ENCODE results near the gene AGTRAP.

AGTRAP gene

GRCh38 chr1:11725616-11726015 is 10.3 kb upstream of the AGTRAP start:
- no peak for DNase-seq (ENCODE audit: low read depth)
- no peak overlapping the region for H3K4me3 ChIP-seq (ENCODE audit: low read depth, low read length)
- no peak for TF ChIP-seq CTCF (IDR thresholded peaks at IDR 0.05; ENCODE audit: low read depth, low read length, missing control alignments)
- in situ Hi-C loops (cut with HindIII; ENCODE audit: low sequenced_read_pairs), result no loop called here

GRCh38 chr1:11727119-11727518 is 8.8 kb upstream of the AGTRAP start:
- H3K4me3 ChIP-seq (ENCODE audit: low read depth, low read length), result no peak overlapping the region
- in situ Hi-C loops (cut with HindIII; ENCODE audit: low sequenced_read_pairs), result no loop called here
- no peak for DNase-seq (ENCODE audit: low read depth)
- no peak for TF ChIP-seq CTCF (IDR thresholded peaks at IDR 0.05; ENCODE audit: low read depth, low read length, missing control alignments)

DNA sequence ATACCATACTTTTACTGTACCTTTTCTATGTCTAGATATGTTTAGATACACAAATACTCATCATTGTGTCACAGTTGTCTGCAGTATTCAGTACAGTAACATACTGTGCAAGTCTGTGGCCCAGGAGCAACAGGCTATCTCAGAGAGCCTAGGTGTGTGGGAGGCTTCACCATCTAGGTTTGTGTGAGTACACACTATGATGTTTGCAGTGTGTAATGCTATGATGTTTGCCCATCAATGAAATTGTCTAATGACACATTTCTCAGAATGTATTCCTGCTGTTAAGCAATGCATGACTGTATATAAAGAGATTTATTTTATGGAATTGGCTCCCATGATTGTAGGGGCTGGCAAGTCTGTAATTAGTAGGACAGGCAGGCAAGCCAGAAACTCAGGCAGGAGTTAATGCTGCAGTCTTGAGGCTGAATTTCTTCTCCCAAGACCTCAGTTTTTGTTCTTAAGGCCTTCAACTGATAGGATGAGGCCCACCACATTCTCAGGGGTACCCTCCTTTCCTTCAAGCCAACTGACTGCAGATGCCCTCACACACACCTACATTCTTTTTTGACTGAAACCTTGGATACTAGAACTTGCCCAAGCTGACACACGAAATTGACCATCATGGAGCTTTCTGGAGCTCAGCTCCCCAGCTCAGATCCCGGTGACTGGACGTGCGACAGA is 7.7 kb upstream of the AGTRAP start:
- TF ChIP-seq CTCF (IDR thresholded peaks at IDR 0.05; ENCODE audit: low read depth, low read length, missing control alignments), result no peak
- in situ Hi-C loops (cut with HindIII; ENCODE audit: low sequenced_read_pairs), result no loop called here
- DNase-seq (ENCODE audit: low read depth), result no peak
- H3K4me3 ChIP-seq (ENCODE audit: low read depth, low read length), result no peak overlapping the region

GRCh38 chr1:11729155-11729497 is 6.8 kb upstream of the AGTRAP start:
- no peak for DNase-seq (ENCODE audit: low read depth)
- in situ Hi-C loops (cut with HindIII; ENCODE audit: low sequenced_read_pairs), result no loop called here
- no peak overlapping the region for H3K4me3 ChIP-seq (ENCODE audit: low read depth, low read length)
- no peak for TF ChIP-seq CTCF (IDR thresholded peaks at IDR 0.05; ENCODE audit: low read depth, low read length, missing control alignments)

- in situ Hi-C loops (cut with HindIII; ENCODE audit: low sequenced_read_pairs), result no loop called here
- TF ChIP-seq CTCF (IDR thresholded peaks at IDR 0.05; ENCODE audit: low read depth, low read length, missing control alignments), result no peak
- DNase-seq (ENCODE audit: low read depth), result no peak
- H3K4me3 ChIP-seq (ENCODE audit: low read depth, low read length), result no peak overlapping the region
Measured at GRCh38 chr1:11729498-11730428, 6.2 kb upstream of the AGTRAP start.

- no peak for TF ChIP-seq CTCF (IDR thresholded peaks at IDR 0.05; ENCODE audit: low read depth, low read length, missing control alignments)
- no peak for DNase-seq (ENCODE audit: low read depth)
- no peak overlapping the region for H3K4me3 ChIP-seq (ENCODE audit: low read depth, low read length)
- in situ Hi-C loops (cut with HindIII; ENCODE audit: low sequenced_read_pairs), result no loop called here
Measured at GRCh38 chr1:11730429-11730891, 5.5 kb upstream of the AGTRAP start.
